HepG2 (cell line): ENCODE results near the gene CGREF1. TPM values are rescaled to one million over a fixed set of nuclear protein-coding genes. Genes with fewer than 3 reads are reported as not detected.

Experiments
- ARID5B ChIP-seq: IDR thresholded peaks from 2 replicates; pipeline ENCODE4 v1.4.0; 2020; ENCODE audit warnings: mild to moderate bottlenecking, missing genetic modification reagents
- ELF1 ChIP-seq: sonication (generic); formaldehyde crosslinking; IDR thresholded peaks from 2 replicates; pipeline ENCODE4 v1.4.0; 2020; ENCODE audit warnings: missing genetic modification reagents
- KAT8 ChIP-seq: IDR thresholded peaks from 2 replicates; pipeline ENCODE4 v1.6.1; 2016; ENCODE audit warnings: missing genetic modification reagents, missing compliant biosample characterization
- PHF8 ChIP-seq: sonication (generic); formaldehyde crosslinking; IDR thresholded peaks from 2 replicates; pipeline ENCODE4 v1.5.0; 2020; ENCODE audit warnings: missing genetic modification reagents
- RFXAP ChIP-seq: sonication (generic); formaldehyde crosslinking; IDR thresholded peaks from 2 replicates; pipeline ENCODE4 v1.4.0; 2020; ENCODE audit warnings: missing genetic modification reagents, borderline replicate concordance
- SP4 ChIP-seq: sonication (generic); formaldehyde crosslinking; IDR thresholded peaks from 2 replicates; pipeline ENCODE4 v1.8.1; 2023; ENCODE audit warnings: mild to moderate bottlenecking, missing genetic modification reagents
- XRCC5 ChIP-seq: fragments of 200-400 bp; formaldehyde crosslinking; optimal IDR thresholded peaks from 2 replicates; pipeline ENCODE3; 2017; ENCODE audit warnings: mild to moderate bottlenecking, low read length
- ZBTB44 ChIP-seq: sonication (generic); formaldehyde crosslinking; IDR thresholded peaks from 2 replicates; pipeline ENCODE4 v1.4.0; 2020; ENCODE audit warnings: missing genetic modification reagents
- ZNF512B ChIP-seq: sonication (generic); formaldehyde crosslinking; IDR thresholded peaks from 2 replicates; pipeline ENCODE4 v1.5.1; 2020; ENCODE audit warnings: missing genetic modification reagents, mild to moderate bottlenecking, borderline replicate concordance
- ZNF776 ChIP-seq: sonication (generic); formaldehyde crosslinking; IDR thresholded peaks from 2 replicates; pipeline ENCODE4 v1.4.0; 2020; ENCODE audit warnings: mild to moderate bottlenecking, missing genetic modification reagents
- ZNF841 ChIP-seq: sonication (generic); formaldehyde crosslinking; IDR thresholded peaks from 2 replicates; pipeline ENCODE4 v1.8.1; 2023; ENCODE audit warnings: missing genetic modification reagents, borderline replicate concordance
- polyA plus RNA-seq, 8 experiments: library from polyadenylated mRNA; depleted of rRNA in 3 of 8; stranded (reverse) in 7 of 8; unstranded in 1 of 8; fragments of >200 nt; fragmentation: Illumina TruSeq in 4 of 8; extraction: Trizol in 4 of 8; gene quantifications; 2 replicates each; pipeline versions ENCODE4 v1.2.1 to v1.2.3, GENCODE V29; 2011 to 2016; ENCODE audit warnings: low read depth in 4 of 8, missing spikeins in 1 of 8, mixed read lengths in 1 of 8; ENCODE audit not compliant: insufficient read depth in 1 of 8
- total RNA-seq, 5 experiments: library from RNA; depleted of rRNA; stranded (reverse); fragments of >200 nt; fragmentation: Illumina TruSeq; extraction: Trizol; gene quantifications; 2 replicates each; pipeline ENCODE4 v1.2.3, GENCODE V29; 2016; ENCODE audit warnings: low read depth in 1 of 5
- TF ChIP-seq, protein P1 (sequence below): sonication (generic); formaldehyde crosslinking; IDR thresholded peaks from 2 replicates; pipeline ENCODE4 v1.4.0; 2020; ENCODE audit warnings: missing genetic modification reagents
- TF ChIP-seq, protein P2 (sequence below), 2 experiments: sonication (generic) in 1 of 2; formaldehyde crosslinking in 1 of 2; IDR thresholded peaks; 2 replicates each; pipeline versions ENCODE4 v1.4.0 to v1.6.1; 2016 to 2020; ENCODE audit warnings: borderline replicate concordance in 1 of 2, low read depth in 1 of 2, mild to moderate bottlenecking in 1 of 2, missing genetic modification reagents in 1 of 2

The CGREF1 gene
- total and polyA plus RNA-seq, 2 of the 13 experiments (the other 11 are each of a cell fraction or from before 2014, with no cell fraction given) = 13.9 to 23.4 TPM

DNA sequence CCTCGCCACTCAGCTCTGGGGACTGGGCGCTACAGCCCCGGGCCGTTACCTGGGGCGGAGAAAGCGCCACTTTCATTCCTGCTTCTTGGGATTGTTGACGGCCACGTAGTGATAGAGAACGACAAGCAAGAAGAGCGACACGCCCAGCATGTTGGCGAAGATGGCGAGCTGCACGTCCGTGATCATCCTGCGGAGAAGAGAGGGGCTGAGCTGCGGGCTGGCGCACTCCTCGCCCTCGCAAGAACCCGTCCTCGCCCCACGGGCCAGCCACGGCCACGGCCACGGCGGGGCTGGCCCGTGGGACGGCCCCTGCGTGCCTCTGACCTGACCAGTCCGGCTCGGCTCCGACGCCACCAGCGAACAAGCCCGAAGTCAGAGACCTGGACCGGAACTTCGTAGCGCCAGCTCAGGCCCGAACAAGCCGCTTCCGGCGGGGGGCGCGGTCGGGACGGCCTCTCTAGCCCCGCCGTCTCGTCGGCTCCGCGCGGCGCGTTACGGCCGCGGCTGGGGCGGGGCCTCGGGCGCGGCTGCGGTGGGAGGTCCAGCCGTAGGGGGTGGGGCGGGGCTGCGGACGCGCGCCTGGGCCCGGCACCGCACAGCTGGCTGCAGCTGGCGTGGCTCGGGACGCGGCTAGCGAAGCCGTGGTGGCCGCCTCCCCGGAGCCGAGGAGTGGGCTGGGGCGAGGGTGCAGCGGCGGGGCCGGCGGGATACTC is 47.5 kb downstream of the CGREF1 start, which contains the start of gene OST4 (continued):
- TF ChIP-seq ARID5B (CRISPR knock-in tag) (peak; percentile 49; the same call in 1 of the 2 replicates), RFXAP (CRISPR knock-in tag) (peak; percentile 68; the same call in 1 of the 2 replicates), ZBTB44 (CRISPR knock-in tag) (no peak; the same call in none of the 2 replicates), ZNF841 (CRISPR knock-in tag) (no peak), KAT8 (peak; percentile 93), PHF8 (CRISPR knock-in tag) (peak; percentile 94), SP4 (CRISPR knock-in tag) (peak; percentile 90), ZNF776 (CRISPR knock-in tag) (peak; percentile 80), ELF1 (CRISPR knock-in tag) (peak; percentile 58), XRCC5 (peak; percentile 68), ZNF512B (CRISPR knock-in tag) (0 out of 2 replicates have a peak, but pooled peaks have one; percentile 84)
- TF ChIP-seq, protein P1, sequence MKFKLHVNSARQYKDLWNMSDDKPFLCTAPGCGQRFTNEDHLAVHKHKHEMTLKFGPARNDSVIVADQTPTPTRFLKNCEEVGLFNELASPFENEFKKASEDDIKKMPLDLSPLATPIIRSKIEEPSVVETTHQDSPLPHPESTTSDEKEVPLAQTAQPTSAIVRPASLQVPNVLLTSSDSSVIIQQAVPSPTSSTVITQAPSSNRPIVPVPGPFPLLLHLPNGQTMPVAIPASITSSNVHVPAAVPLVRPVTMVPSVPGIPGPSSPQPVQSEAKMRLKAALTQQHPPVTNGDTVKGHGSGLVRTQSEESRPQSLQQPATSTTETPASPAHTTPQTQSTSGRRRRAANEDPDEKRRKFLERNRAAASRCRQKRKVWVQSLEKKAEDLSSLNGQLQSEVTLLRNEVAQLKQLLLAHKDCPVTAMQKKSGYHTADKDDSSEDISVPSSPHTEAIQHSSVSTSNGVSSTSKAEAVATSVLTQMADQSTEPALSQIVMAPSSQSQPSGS (CRISPR knock-in tag) = peak; percentile 82; the same call in 1 of the 2 replicates
- TF ChIP-seq, protein P2, sequence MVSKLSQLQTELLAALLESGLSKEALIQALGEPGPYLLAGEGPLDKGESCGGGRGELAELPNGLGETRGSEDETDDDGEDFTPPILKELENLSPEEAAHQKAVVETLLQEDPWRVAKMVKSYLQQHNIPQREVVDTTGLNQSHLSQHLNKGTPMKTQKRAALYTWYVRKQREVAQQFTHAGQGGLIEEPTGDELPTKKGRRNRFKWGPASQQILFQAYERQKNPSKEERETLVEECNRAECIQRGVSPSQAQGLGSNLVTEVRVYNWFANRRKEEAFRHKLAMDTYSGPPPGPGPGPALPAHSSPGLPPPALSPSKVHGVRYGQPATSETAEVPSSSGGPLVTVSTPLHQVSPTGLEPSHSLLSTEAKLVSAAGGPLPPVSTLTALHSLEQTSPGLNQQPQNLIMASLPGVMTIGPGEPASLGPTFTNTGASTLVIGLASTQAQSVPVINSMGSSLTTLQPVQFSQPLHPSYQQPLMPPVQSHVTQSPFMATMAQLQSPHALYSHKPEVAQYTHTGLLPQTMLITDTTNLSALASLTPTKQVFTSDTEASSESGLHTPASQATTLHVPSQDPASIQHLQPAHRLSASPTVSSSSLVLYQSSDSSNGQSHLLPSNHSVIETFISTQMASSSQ (IDR thresholded peaks at IDR 0.05; ENCODE audit: low read depth) = no peak
- TF ChIP-seq, protein P2 (CRISPR knock-in tag; IDR thresholded peaks at IDR 0.05; ENCODE audit: borderline replicate concordance) = peak; percentile 64; the same call in 1 of the 2 replicates
